GM21390 (cell line): Measurements from ENCODE around the gene TTLL1.
A peak's percentile ranks its signal among the peaks of the same experiment; 100 is the strongest.
"Not testable (repeated sequence)": the region's sequence is repeated elsewhere in the genome, so short reads cannot be mapped to it uniquely, and the experiment has no call there.

ENCODE experiments used
- ATAC-seq: cut with Tn5 transposase; IDR thresholded peaks from one replicate; pipeline ENCODE4 v1.9.1; 2021; ENCODE audit not compliant: unreplicated experiment

TTLL1 gene

GRCh38 chr22:43110444-43110926, 21.3 kb upstream of the TTLL1 start, which contains the start of gene BIK:
BIK (plus strand) TSS chr22:43110750; CDS start chr22:43124023, 13,273 bp downstream.
- peak; percentile 41 for ATAC-seq

GRCh38 chr22:43109921-43110443, 20.8 kb upstream of the TTLL1 start:
- no peak for ATAC-seq

GRCh38 chr22:43109511-43109910, 20.3 kb upstream of the TTLL1 start:
- ATAC-seq, result no peak

DNA sequence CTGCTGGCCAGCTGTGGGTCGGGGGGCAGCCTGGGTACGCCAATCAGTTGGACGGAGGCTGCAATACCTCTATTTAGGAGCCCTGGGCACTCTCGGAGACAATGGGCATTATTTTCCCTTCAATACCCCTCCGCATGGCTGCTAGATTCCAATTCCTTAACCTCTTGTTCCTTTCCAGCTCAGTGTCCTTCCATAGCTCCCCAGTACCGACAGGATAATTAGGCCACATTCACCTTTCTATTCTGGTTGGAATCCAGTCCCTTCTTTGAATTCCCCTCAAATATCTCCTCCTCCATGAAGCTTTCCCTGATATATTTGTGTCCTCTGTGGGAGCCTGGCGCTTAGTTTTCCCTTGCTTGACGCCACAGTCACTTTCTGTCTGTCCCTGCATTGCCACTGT, 17.1 kb upstream of the TTLL1 start:
- ATAC-seq, result no peak

DNA sequence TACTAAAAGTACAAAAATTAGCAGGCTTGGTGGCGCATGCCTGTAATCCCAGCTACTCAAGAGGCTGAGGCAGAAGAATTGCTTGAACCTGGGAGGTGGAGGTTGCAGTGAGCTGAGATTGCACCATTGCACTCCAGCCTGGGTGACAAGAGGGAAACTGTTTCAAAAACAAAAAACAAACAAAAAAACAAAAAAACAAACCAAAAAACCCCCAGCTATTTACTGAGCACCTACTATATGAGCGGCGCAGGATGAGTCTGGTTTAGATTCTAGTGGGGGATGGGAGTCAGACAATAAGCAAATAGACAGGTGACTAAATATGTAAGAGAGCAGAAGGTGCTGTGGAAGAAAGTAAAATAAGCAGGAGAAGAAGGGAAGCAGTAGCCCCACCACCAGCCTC, 15.8 kb upstream of the TTLL1 start:
- ATAC-seq, result not testable (repeated sequence)

GRCh38 chr22:43104056-43104625, 14.9 kb upstream of the TTLL1 start:
- not testable (repeated sequence) for ATAC-seq

DNA sequence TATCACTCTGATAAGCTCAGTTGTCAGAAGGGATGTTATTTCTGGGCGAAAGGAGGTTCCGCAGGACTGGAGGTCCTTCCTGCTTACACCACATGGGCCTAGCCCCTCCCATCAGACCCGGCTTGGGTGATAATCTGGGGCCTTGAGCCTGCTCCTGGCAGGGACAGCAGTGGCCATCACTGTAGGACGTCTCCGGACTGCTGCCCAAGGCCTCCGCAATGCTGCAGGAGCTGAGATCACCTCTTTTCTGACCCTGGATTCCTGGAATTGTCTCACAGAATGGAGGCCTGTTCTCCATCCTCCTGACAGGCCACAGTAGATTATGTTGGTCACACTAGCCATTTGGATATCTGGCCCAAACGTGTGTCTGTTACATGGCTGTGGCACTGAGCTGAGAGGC, 12.1 kb upstream of the TTLL1 start:
- no peak for ATAC-seq

GRCh38 chr22:43100225-43100624, 11.0 kb upstream of the TTLL1 start:
- ATAC-seq, result no peak

DNA sequence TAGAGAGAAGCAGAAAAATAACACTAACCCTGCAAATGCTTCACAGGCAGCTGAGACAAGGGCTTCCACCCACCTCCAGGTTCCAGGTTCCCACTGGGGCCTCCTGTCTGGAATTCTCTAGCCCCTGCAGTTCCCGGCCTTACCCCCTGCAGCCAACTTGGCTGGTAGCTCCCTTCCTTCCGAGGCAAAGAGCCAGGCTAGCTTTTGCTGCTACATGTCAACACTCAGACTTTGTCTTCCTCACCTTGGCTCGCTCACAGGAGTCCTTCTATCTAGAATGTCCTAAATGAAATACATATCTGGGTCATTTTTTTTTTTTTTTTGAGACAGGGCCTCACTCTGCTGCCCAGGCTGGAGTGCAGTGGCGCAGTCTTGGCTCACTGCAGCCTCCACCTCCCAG, 9.9 kb upstream of the TTLL1 start:
- ATAC-seq, result no peak

DNA sequence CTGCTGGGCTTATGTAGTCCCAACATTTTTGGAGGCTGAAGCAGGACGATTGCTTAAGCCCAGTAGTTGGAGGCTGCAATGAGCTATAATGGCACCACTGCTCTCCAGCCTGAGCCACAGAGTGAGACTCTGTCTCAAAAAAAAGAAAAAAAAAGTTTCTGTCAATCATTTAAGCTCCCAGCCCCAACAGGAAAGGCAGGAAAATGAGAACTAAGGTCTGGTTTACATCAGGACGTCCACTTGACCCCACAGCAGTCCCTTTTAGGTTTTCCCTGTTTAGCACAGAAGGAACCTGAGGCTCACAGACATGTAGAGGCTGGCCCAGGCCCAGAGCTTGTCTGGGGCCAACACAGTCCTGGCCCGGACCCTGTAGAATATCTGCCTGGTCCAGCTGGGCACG, 9.2 kb upstream of the TTLL1 start:
- ATAC-seq, result no peak

DNA sequence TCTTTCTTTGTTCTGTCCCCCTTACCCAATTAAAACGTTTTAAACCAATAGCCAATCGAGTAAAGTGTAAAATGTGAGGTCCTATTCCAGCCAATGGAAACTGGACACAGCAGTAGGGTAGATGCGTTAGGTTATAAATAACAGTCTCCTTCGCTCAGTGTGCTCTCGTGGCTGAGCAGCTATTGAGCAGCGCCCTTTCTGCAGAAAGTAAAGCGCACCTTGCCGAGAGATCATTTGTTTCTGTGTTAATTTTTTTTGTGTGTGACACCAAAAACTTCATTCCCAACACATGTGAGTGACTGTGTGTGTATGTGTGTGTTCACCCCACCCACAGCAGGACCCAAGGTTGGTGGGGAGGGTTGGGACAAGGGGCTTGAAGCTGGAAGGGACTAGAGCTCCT, 7.2 kb upstream of the TTLL1 start:
- no peak for ATAC-seq

DNA sequence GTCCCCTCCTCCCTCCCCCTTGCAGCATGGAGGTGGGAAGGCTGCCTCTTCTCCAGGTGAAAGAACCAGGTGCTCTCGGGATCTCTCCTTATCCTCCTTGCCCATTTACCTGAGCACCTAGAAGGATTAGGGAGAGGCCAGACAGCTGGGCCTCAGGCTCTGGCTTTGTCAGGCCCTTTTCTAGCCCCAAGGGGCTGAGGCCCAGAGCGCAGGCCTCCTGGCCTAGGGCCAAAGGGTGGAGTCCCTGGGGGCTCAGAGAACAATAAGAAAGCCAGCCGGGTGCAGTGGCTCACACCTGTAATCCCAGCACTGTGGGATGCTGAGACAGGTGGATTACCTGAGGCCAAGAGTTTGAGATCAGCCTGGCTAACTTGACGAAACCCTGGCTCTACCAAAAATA, 5.4 kb upstream of the TTLL1 start:
- no peak for ATAC-seq

GRCh38 chr22:43094085-43094484, 4.9 kb upstream of the TTLL1 start:
- no peak for ATAC-seq

GRCh38 chr22:43092085-43092484, 2.9 kb upstream of the TTLL1 start:
- no peak for ATAC-seq

- no peak for ATAC-seq
Observed at GRCh38 chr22:43090130-43090789, 1.1 kb upstream of the TTLL1 start.

DNA sequence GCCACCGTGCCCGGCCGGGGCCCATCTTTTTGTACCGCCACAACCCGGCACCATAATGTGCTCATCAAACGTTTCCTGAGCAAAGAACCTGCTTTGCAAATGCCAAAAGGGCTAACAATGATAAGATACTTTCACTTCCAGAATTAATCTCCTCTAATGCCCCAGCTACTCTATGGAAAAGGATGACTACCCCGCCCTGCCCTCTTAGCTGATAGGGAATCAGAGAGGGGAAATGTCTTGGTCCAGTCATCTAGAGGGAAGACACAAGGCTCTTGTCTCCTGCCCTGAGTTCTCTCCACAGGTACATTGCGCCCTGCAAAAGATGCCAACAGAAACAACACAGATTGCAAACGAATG, 586 bp downstream of the TTLL1 start:
- ATAC-seq, result no peak

- no peak for ATAC-seq
Observed at GRCh38 chr22:43085658-43086606, 3.3 kb downstream of the TTLL1 start.

- no peak for ATAC-seq
Observed at GRCh38 chr22:43081968-43082367, 7.2 kb downstream of the TTLL1 start.

DNA sequence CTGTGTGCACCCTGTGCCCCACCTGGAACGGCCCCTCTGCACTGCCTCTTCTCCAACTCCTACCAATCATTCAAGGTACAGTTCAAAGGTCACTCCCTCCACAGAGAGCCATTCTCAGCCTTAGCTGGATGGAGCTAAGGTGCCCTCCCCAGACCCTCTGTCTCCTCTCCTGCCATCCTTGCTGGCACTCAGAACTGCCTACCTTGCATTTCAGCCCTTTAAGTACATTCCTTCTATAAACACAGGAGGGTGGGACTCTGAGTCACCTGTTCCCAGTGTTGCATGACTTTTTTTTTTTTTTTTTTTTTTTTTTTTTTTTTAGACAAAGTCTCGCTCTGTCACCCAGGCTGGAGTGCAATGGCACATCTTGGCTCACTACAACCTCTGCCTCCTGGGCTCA, 8.6 kb downstream of the TTLL1 start:
- ATAC-seq, result no peak

- ATAC-seq, result no peak
Observed at GRCh38 chr22:43079742-43080141, 9.4 kb downstream of the TTLL1 start.

GRCh38 chr22:43078522-43078921, 10.7 kb downstream of the TTLL1 start:
- ATAC-seq, result no peak
